Fibroblast of skin of scalp (primary cell): ENCODE measurements around the gene KCTD17.
"Not testable (repeated sequence)": the region's sequence is repeated elsewhere in the genome, so short reads cannot be mapped to it uniquely, and the experiment has no call there.

Source experiments
- DNase-seq: peaks from one replicate; pipeline ENCODE4 v3.0.0-alpha.2; 2013

KCTD17 gene

GRCh38 chr22:37061611-37062375, 10.3 kb downstream of the KCTD17 start:
- no peak for DNase-seq

- no peak for DNase-seq
Observed at GRCh38 chr22:37062376-37062675, 10.8 kb downstream of the KCTD17 start.

- DNase-seq = no peak
Observed at GRCh38 chr22:37062702-37063381, 11.3 kb downstream of the KCTD17 start.

- DNase-seq = no peak
Observed at GRCh38 chr22:37063431-37064420, 12.2 kb downstream of the KCTD17 start.

GRCh38 chr22:37064553-37064952, 13.0 kb downstream of the KCTD17 start:
- DNase-seq = no peak

- no peak for DNase-seq
Observed at GRCh38 chr22:37065180-37065579, 13.6 kb downstream of the KCTD17 start.

GRCh38 chr22:37065961-37066360, 14.4 kb downstream of the KCTD17 start:
- DNase-seq = no peak

- no peak for DNase-seq
Observed at GRCh38 chr22:37067428-37067827, 15.9 kb downstream of the KCTD17 start.

- no peak for DNase-seq
Observed at GRCh38 chr22:37068859-37069258, 17.3 kb downstream of the KCTD17 start.

GRCh38 chr22:37069319-37069718, 17.8 kb downstream of the KCTD17 start:
- DNase-seq = no peak

- no peak for DNase-seq
Observed at GRCh38 chr22:37069719-37070118, 18.2 kb downstream of the KCTD17 start.

GRCh38 chr22:37070334-37070733, 18.8 kb downstream of the KCTD17 start:
- no peak for DNase-seq

GRCh38 chr22:37070744-37071143, 19.2 kb downstream of the KCTD17 start:
- DNase-seq = no peak

- not testable (repeated sequence) for DNase-seq
Observed at GRCh38 chr22:37071850-37072592, 20.5 kb downstream of the KCTD17 start.

GRCh38 chr22:37072673-37073072, 21.1 kb downstream of the KCTD17 start:
- DNase-seq = no peak

- no peak for DNase-seq
Observed at GRCh38 chr22:37074537-37074936, 23.0 kb downstream of the KCTD17 start.

- DNase-seq = no peak
Observed at GRCh38 chr22:37075046-37075445, 23.5 kb downstream of the KCTD17 start.

- DNase-seq = no peak
Observed at GRCh38 chr22:37075822-37076433, 24.4 kb downstream of the KCTD17 start.

- peak; percentile 37 for DNase-seq
Observed at GRCh38 chr22:37077802-37078448, 26.4 kb downstream of the KCTD17 start.

GRCh38 chr22:37079158-37079557, 27.6 kb downstream of the KCTD17 start:
- no peak for DNase-seq

- DNase-seq = peak; percentile 19
Observed at GRCh38 chr22:37079668-37080171, 28.2 kb downstream of the KCTD17 start.
